Left forelimb (tissue), 1 donor: Measurements from ENCODE around the gene PSMC6.
A peak's percentile ranks its signal among the peaks of the same experiment; 100 is the strongest.
"Not testable (repeated sequence)": the region's sequence is repeated elsewhere in the genome, so short reads cannot be mapped to it uniquely, and the experiment has no call there.

Source experiments
- DNase-seq: peaks from one replicate; pipeline ENCODE4 v3.0.0-alpha.2; 2018; ENCODE audit warnings: low spot score

The PSMC6 gene

DNA sequence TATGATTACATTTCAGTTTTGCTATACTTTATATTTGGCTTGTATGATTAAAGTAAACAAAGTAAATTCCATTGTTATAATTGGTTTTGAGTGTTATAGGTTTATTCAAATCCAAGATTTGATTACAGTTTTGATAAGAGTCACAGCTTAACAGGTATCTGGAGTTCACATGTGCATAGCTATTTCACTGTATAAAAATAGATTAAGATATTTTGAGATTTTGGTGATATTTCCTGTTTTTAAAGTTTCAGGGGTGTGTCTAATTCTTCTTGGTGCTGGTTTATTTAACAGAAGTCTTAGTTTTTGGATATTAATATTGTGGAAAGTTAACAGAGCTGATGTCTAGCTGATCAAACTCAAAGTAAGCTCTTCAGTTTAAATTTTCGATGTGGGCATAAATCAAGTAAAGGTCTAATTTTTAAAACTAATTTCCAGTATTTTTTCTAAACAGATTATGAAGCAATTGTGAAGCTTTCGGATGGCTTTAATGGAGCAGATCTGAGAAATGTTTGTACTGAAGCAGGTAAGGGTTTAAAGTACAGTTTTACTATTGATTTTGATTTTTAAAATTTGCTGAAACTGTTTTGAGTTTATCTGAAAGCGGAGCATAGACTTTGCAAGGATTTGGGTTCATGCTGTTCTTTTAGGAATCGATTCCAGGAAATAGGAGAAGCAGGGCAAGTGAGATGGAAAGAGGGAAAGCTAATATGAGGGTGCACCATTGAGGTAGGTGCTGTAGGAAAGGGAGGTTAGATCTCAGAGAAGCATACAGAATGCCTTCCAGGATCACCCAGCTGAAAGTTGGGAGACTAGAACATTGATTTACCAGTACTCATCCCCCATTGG lies 16.7 kb downstream of the PSMC6 start:
- no peak for DNase-seq

DNA sequence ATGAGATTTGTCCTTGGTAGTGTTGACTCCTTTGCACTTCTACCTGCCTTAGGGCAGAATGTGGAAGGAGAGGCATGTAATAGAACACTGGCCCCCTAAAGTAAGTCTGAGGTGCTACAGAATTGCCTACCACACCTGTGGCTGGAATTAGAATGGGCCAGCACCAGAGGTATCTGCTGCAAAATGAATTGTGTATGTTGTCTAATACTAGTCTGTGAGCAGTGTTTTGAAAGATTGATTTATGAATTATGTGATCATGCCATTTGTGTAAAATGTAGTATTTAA lies 17.3 kb downstream of the PSMC6 start:
- DNase-seq: no peak

GRCh38 chr14:52727509-52727908 lies 20.5 kb downstream of the PSMC6 start:
- not testable (repeated sequence) for DNase-seq

- DNase-seq: not testable (repeated sequence)
These were observed 22.0 kb downstream of the PSMC6 start for GRCh38 chr14:52729035-52729434.

GRCh38 chr14:52729585-52729924 lies 22.6 kb downstream of the PSMC6 start:
- DNase-seq: no peak

- DNase-seq: peak; percentile 100
These were observed 23.1 kb downstream of the PSMC6 start, which contains the start of gene STYX for GRCh38 chr14:52729925-52730708. STYX (plus strand) TSS chr14:52730166; CDS start chr14:52730475, 309 bp downstream.

DNA sequence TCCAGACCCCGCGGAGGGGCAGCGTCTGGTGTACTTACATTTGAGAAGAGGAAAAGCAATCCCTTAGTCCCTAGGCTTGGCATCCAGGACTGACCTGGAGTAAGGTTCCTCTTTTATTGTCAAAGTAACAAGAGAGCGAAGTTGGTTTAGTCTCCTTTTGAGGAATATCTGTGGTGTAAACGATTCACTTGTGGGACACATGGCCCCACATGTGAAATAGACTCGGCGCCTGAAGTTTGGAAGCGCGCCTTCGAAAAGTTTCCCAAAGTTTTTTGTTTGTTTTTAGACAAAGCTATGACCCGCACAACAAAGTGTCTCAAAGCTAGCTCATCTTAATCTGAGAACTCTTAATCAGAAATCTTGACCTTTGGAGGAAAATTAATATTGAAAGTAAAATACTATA lies 23.7 kb downstream of the PSMC6 start:
- DNase-seq: no peak

- DNase-seq: no peak
These were observed 26.8 kb downstream of the PSMC6 start for GRCh38 chr14:52733824-52734223.

- DNase-seq: no peak
These were observed 29.0 kb downstream of the PSMC6 start for GRCh38 chr14:52735921-52736489.

DNA sequence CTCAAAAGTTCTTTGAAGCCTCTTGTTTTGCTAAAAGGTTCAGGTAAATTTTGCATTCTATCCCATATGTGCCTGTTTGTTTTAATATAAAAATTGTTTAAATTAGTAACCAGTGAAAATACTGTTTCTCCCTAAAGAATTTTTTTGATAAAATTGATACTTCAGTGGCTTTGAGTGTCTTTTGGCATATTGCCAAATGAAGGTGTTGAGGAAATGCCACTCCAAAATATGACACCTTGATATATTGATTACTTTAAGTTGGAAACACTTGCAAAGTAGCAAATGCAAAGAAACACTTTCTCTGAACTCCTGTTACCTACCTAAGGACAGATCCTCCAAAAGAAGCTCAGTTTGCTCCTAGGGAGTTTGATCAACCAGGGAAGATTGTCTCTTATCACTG lies 31.4 kb downstream of the PSMC6 start:
- no peak for DNase-seq

GRCh38 chr14:52740751-52741150 lies 33.8 kb downstream of the PSMC6 start:
- no peak for DNase-seq

GRCh38 chr14:52741865-52742264 lies 34.9 kb downstream of the PSMC6 start:
- no peak for DNase-seq

GRCh38 chr14:52748647-52749292 lies 41.8 kb downstream of the PSMC6 start:
- no peak for DNase-seq

GRCh38 chr14:52755607-52756316 lies 48.8 kb downstream of the PSMC6 start:
- no peak for DNase-seq

- DNase-seq: no peak
These were observed 52.1 kb downstream of the PSMC6 start for GRCh38 chr14:52759145-52759544.

DNA sequence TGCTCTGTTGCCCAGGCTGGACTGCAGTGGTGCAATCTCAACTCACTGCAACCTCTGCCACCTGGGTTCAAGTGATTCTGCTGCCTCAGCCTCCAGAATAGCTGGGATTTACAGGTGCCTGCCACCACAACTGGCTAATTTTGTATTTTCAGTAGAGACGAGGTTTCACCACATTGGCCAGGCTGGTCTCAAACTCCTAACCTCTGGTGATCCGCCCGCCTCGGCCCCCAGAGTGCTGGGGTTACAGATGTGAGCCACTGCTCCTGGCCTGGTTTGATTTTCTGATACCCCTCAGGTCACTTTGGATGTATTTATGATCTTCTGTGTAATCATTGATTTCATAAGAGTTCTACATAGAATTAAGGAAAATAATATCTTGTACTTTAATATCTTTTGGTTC lies 55.9 kb downstream of the PSMC6 start:
- not testable (repeated sequence) for DNase-seq

DNA sequence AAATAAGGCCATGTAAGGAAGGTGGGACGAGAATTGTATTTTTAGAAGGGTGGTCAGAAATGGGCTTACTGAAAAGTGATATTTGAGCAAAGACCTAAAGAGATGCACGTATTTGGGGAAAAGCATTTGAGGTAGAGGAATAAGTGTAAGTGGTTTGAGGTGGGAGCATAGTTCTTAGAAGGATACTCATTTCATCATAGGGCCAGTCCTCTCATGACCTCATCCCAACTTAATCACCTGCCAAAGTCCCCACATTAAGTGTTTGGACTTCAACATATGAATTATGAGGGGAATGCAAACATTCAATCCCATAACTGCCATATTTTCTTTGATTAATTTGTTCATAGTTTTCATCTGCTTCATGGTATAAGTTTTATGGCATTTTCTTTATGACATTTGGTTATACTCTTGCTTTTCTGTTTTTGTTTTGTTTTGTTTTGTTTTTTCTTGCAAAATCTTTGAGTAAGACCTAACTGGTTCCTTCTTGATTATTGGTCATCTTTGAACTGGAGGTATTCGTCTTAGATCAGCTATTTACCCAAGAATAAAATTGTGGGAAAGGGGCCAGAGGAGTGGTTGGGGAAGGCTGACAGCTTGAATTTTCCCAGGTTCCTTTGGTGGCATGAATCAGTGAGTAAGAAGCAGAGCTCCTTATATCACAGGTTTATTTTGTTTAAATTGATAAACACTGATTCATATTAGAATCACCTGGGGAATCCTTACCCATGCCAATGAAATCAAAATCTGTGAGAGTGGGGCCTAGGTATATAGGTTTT lies 60.2 kb downstream of the PSMC6 start:
- DNase-seq: no peak

DNA sequence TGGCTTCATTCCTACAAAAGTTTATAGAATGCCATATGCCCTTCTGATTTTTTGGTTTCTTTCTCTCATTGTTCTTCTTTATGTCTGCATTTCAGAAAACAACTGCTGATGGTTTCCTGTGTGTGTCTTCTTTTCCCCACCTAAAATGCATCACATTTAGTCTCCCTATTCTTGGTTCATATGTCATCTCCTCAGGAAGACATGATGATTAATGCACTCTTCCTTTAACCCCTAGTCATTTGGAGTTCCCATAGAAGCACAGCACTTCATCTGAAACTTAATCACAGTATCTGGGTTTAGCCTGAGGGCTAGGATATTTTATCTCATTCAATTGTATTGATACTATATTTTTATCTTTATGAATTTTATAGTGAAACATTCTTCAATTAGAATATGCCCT lies 62.9 kb downstream of the PSMC6 start:
- DNase-seq: no peak

DNA sequence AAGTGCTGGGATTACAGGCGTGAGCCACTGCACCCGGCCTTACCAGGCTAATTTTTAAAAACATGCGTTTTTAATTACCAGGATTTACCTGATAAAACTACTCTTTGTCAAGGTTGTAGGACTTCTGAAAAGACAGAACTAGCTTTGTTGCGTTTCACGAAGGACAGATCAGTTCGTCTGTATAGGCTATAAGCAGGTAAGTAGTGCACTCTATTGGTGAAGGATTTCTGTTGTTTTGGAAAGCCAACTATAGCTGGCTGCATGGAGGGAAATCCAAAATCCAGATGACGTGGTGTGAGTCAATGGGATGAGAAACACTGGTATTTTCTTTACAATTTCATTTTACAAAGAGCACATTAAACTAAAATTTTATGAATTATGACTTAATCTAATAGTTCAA lies 69.8 kb downstream of the PSMC6 start:
- no peak for DNase-seq
